Stomach (tissue), 9 donors: ENCODE measurements around the gene XXYLT1. TPM values are rescaled to one million over a fixed set of nuclear protein-coding genes. Genes with fewer than 3 reads are reported as not detected.

ENCODE experiments used
- DNase-seq, 2 donors: peaks; one replicate each; pipeline versions ENCODE4 v3.0.0 to v3.0.0-alpha.2; 2013 to 2019
- H3K27ac ChIP-seq, 5 donors: fragments of 200-600 bp in 4 of 5; sonication (generic) in 4 of 5; one replicate each; pipeline ENCODE4 v1.5.1; 2013 to 2019; ENCODE audit warnings: mild to moderate bottlenecking in 1 of 5, moderate library complexity in 1 of 5
- H3K27me3 ChIP-seq, 3 donors: fragments of 200-600 bp; sonication (generic); one replicate each; pipeline ENCODE4 v1.5.1; 2017 to 2019; ENCODE audit warnings: mixed run types in 1 of 3
- H3K36me3 ChIP-seq, 4 donors: fragments of 200-600 bp; sonication (generic); 1 replicate in 3 of 4; 2 replicates in 1 of 4; pipeline ENCODE4 v1.5.1; 2016 to 2019
- H3K4me1 ChIP-seq, 4 donors: fragments of 200-600 bp; sonication (generic); one replicate each; pipeline ENCODE4 v1.5.1; 2016 to 2019
- H3K4me3 ChIP-seq, 4 donors: fragments of 200-600 bp; sonication (generic) in 3 of 4; one replicate each; pipeline ENCODE4 v1.5.1; 2016 to 2019; ENCODE audit warnings: mild to moderate bottlenecking in 1 of 4
- H3K9me3 ChIP-seq, 4 donors: fragments of 200-600 bp; sonication (generic); one replicate each; pipeline ENCODE4 v1.5.1; 2016 to 2019
- EP300 ChIP-seq: sonication (generic); formaldehyde crosslinking; IDR thresholded peaks from one replicate; pipeline ENCODE4 v1.6.1; 2017; ENCODE audit warnings: antibody characterized with exemption
- POLR2AphosphoS5 ChIP-seq, 3 donors: sonication (generic); formaldehyde crosslinking; IDR thresholded peaks; one replicate each; pipeline ENCODE4 v1.6.1; 2016; ENCODE audit warnings: antibody characterized with exemption in 3 of 3
- WGBS, 5 donors: extraction: QIAGEN DNeasy Blood & Tissue Kit in 3 of 5; methylation state at CpG; one replicate each; pipeline versions ENCODE4 v1.1.5 to v1.1.7; 2013 to 2018; 5-methylcytosine and 5-hydroxymethylcytosine counted together
- intact Hi-C: fragments of 100-400 bp; cut with DNase I; formaldehyde crosslinking; loops from one replicate; pipeline ENCODE4 v1.15.1; 2023; ENCODE audit warnings: low total_unique reads
- polyA plus RNA-seq, 3 donors: library from polyadenylated mRNA; stranded (reverse); fragments of 200-250 nt; gene quantifications; one replicate each; pipeline ENCODE4 v1.2.3, GENCODE V29; 2013
- total RNA-seq, 5 donors: library from RNA; depleted of rRNA; stranded (reverse); fragments of >200 nt; gene quantifications; one replicate each; pipeline versions ENCODE4 v1.1.0 to v1.2.3, GENCODE V29; 2014 to 2016
- TF ChIP-seq, protein P1 (sequence below), 7 experiments: fragments of 450-650 bp in 4 of 7; fragments of 200-600 bp in 3 of 7; sonication (generic) in 3 of 7; IDR thresholded peaks; one replicate each; pipeline ENCODE4 v1.5.1; 2016 to 2019; ENCODE audit warnings: antibody characterized with exemption in 7 of 7, control low read depth in 2 of 7, mild to moderate bottlenecking in 1 of 7
- donor health status: healthy with polysubstance abuse.
- donor health status: Bipolar disorder and iron deficiency.
- donor health status: healthy.

Gene XXYLT1
- total and polyA plus RNA-seq, 8 donors, result 2.1 to 41.5 (median 11.4) TPM; not detected in 1

DNA sequence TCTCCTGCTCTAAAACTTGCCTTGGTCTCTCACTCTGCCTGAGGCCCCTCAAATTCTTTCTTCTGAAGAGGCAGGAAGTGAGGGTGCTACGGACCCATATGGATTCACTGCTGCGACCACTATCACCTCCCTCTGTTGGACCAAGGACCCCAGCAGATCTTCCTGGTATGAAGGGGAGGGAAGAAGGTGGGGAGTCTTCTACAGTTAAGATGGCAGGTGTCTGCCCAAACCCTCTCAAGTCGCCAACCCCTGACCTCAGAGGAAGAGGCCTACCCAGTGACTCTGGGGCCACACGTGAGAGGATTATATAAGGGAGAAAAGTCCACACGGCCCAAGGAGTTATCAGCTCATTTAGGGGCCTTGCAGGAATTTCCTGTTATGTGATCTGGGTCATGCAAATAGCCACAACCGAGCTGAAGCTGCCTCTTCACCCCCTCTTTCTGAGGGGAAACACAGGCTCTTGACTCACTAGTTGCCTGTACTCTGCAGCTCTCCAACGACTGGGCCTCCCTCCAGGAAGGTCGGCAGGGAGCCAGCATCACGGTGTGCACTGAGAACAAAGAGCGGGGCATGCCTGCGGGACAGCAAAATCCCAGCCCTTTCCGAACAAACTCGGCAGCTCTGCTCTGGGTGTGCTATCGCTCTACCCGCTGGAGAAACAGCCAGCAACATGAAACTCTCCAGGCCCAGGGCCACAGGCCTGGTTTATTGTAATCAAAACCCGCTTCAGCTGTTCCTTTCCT lies 116.0 kb downstream of the XXYLT1 start:
- WGBS, 5 donors, result 11 to 18% (median 13%) methylated on average over 16 of the region's 16 CpGs
- peak overlapping the region in 1 of 4 donors; percentile 25 for H3K4me3 ChIP-seq
- intact Hi-C loops, result no loop called here
- H3K27ac ChIP-seq, result peak overlapping the region; percentile 84 to 92 (median 87)
- TF ChIP-seq, protein P1, sequence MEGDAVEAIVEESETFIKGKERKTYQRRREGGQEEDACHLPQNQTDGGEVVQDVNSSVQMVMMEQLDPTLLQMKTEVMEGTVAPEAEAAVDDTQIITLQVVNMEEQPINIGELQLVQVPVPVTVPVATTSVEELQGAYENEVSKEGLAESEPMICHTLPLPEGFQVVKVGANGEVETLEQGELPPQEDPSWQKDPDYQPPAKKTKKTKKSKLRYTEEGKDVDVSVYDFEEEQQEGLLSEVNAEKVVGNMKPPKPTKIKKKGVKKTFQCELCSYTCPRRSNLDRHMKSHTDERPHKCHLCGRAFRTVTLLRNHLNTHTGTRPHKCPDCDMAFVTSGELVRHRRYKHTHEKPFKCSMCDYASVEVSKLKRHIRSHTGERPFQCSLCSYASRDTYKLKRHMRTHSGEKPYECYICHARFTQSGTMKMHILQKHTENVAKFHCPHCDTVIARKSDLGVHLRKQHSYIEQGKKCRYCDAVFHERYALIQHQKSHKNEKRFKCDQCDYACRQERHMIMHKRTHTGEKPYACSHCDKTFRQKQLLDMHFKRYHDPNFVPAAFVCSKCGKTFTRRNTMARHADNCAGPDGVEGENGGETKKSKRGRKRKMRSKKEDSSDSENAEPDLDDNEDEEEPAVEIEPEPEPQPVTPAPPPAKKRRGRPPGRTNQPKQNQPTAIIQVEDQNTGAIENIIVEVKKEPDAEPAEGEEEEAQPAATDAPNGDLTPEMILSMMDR (IDR thresholded peaks at IDR 0.05), result no peak
- TF ChIP-seq EP300 (no peak), POLR2AphosphoS5 (IDR thresholded peaks at IDR 0.05) (peak; percentile 39 to 89 (median 54))
- no peaks in the 10 kb centered on the region for H3K9me3 ChIP-seq
- H3K4me1 ChIP-seq, result peaks cover 60 to 88% (median 77%) of the 10 kb centered on the region in 4 donors
- peak; percentile 94 to 95 for DNase-seq
- H3K27me3 ChIP-seq, result no peaks in the 10 kb centered on the region
- no peaks in the 10 kb centered on the region for H3K36me3 ChIP-seq

DNA sequence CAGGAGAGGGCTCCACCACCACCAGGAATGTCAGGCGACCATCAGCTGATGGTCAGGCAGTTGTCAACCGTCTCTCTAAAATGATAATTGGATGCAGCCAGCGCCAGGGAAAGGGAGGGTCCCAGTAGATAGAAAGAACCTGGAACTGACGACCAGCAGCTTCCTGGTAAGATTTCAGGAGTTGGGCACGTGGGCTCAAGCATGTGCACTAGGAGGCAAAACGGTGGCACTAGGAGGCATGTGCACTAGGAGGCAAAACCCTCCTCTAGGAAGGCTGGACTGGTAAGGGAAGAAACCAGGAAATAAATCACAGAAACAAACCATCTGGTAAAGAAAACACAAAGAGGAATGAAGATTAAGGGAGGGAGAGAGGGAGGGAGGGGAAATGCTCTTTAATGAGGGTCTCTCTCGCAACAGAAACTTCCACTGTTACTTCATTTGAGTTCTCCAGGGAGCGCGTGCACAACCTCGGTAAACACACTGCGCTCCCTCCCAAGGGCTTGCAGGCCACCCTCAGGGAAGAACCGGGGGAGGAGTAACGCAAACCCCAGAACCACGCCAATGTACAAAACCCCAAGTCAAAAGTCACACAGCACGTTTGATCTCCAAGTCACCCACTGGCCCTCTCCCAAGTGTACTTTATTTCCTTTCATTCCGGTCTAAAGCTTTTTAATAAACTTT lies 116.7 kb downstream of the XXYLT1 start:
- peak overlapping the region; percentile 84 to 92 (median 87) for H3K27ac ChIP-seq
- H3K4me3 ChIP-seq, result no peak overlapping the region
- DNase-seq, result peak in 1 of 2 donors; percentile 76
- H3K27me3 ChIP-seq, result no peaks in the 10 kb centered on the region
- 27 to 37% (median 34%) methylated on average over 16 of the region's 16 CpGs for WGBS, 5 donors
- intact Hi-C loops, result no loop called here
- no peaks in the 10 kb centered on the region for H3K36me3 ChIP-seq
- TF ChIP-seq POLR2AphosphoS5 (IDR thresholded peaks at IDR 0.05) (no peak), EP300 (no peak)
- TF ChIP-seq, protein P1 (IDR thresholded peaks at IDR 0.05), result no peak
- no peaks in the 10 kb centered on the region for H3K9me3 ChIP-seq
- peaks cover 67 to 88% (median 79%) of the 10 kb centered on the region in 4 donors for H3K4me1 ChIP-seq

DNA sequence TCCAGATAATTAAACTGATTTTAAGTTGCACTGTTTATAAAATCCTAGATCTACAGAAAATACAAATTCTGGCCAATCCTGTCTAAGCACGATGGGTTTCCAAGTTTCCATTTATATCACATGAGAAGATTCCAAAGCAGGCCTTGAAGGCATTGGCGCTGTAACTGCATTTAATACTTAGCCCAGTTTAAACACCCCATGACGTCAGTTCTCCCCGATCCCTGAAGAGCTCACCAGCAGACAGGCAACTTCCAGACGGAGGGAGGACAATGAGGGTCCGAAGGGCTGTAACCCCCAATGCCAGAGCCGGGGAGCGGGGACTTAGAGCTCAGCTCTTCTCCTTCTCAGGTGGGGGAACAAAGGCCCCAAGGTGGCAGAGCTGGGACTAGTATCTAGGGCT lies 117.3 kb downstream of the XXYLT1 start:
- no peaks in the 10 kb centered on the region for H3K27me3 ChIP-seq
- H3K4me1 ChIP-seq, result peaks cover 68 to 89% (median 81%) of the 10 kb centered on the region in 4 donors
- peak in 1 of 2 donors; percentile 86 for DNase-seq
- H3K27ac ChIP-seq, result peak overlapping the region; percentile 84 to 92 (median 87)
- peak in 1 of 3 donors; percentile 27 for TF ChIP-seq POLR2AphosphoS5 (IDR thresholded peaks at IDR 0.05)
- TF ChIP-seq, protein P1 (IDR thresholded peaks at IDR 0.05), result no peak
- H3K9me3 ChIP-seq, result no peaks in the 10 kb centered on the region
- H3K4me3 ChIP-seq, result no peak overlapping the region
- intact Hi-C loops, result no loop called here
- H3K36me3 ChIP-seq, result no peaks in the 10 kb centered on the region
- 59 to 76% (median 67%) methylated on average over 8 of the region's 8 CpGs for WGBS, 5 donors

DNA sequence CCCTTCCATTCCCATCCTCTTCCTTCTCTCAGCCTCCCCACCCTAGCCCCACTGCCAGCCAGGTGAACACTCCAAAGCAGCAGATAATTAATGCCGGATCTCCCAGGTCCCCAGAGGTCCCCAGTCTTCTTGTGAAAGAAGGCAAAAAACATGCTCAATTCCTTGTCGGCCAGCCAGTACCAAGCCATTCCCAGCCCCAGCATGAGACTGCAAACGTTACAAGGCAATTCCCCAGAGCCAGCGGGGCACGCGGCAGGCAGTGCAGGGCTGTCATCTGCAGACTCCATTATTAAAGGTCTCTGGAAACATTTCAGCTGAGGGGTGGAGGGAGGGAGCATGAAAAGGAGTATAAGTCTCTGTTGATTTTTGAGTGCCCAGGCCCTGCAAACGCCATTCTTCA lies 117.8 kb downstream of the XXYLT1 start:
- Histone ChIP-seq H3K4me1 (peaks cover 68 to 94% (median 83%) of the 10 kb centered on the region in 4 donors), H3K27ac (peak overlapping the region; percentile 13 to 92 (median 87)), H3K9me3 (no peaks in the 10 kb centered on the region), H3K27me3 (no peaks in the 10 kb centered on the region), H3K4me3 (no peak overlapping the region), H3K36me3 (no peaks in the 10 kb centered on the region)
- intact Hi-C loops, result no loop called here
- TF ChIP-seq POLR2AphosphoS5 (IDR thresholded peaks at IDR 0.05), result peak in 1 of 3 donors; percentile 12
- TF ChIP-seq, protein P1 (IDR thresholded peaks at IDR 0.05), result no peak
- DNase-seq, result peak in 1 of 2 donors; percentile 76
- WGBS, 5 donors, result 50 to 61% (median 54%) methylated on average over 7 of the region's 7 CpGs
